SKM-1 treated with dmso at 0.1 percent for 144 hours (cell line): Measurements from ENCODE around the gene NOS1AP.
"Not testable (repeated sequence)": the region's sequence is repeated elsewhere in the genome, so short reads cannot be mapped to it uniquely, and the experiment has no call there.

Experiments used
- DNase-seq: peaks from one replicate; lab custom pipeline; 2025; ENCODE audit not compliant: unreplicated experiment; lab: John Stamatoyannopoulos, UW

NOS1AP gene

GRCh38 chr1:162391790-162392563 is 322.5 kb downstream of the NOS1AP start:
- DNase-seq, result peak; percentile 52

GRCh38 chr1:162396201-162396906 is 326.9 kb downstream of the NOS1AP start:
- no peak for DNase-seq

DNA sequence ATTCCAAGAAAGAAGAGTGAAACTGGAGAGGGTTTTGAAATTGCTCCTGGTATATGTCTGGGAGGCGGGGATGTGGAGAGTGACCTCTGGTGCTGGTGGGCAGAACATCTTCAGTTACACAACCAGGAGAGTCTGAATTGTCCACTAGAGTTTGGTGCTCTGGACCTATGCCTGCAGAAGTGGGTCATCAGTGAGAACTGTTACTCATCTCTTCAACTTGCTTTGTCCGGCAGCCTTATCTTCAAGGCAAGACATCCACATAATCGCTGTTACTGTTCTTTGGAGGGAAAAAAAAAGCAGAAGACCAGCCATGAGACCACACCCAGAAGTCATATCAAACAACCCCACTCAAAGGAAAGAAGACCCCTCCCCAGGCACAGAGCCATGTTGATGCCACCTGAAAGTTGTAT is 327.6 kb downstream of the NOS1AP start:
- DNase-seq, result no peak

DNA sequence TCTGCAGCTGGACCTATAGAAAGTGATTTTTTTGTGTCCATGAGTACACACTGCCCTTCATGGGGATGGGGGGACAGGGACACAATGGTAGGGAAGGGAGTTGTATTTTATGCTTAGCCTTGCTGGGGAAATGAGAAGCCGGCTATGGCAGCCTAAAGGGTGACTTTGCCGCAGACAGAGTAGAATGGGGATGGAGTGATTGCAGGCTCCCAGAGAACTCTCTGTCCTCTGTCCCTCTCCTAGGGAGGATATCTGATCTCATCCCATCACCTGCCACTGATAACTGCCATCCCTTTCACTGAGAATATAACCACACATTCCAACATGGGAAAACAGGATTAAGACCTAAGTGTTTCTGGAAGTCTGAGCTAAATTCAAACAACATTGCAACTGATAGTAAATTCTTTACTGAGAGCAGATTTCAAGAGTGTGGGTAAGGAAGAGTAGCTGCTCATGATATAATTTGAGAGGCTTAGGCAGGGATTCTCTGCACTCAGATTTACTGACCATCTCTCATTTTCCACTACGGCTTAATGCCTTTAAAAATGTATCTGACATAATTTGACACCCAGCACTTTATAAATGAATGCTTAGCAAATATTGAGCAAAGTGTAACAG is 328.6 kb downstream of the NOS1AP start:
- DNase-seq, result no peak

GRCh38 chr1:162398999-162399580 is 329.6 kb downstream of the NOS1AP start:
- no peak for DNase-seq

- DNase-seq, result no peak
Measured at GRCh38 chr1:162400790-162401355, 331.4 kb downstream of the NOS1AP start.

DNA sequence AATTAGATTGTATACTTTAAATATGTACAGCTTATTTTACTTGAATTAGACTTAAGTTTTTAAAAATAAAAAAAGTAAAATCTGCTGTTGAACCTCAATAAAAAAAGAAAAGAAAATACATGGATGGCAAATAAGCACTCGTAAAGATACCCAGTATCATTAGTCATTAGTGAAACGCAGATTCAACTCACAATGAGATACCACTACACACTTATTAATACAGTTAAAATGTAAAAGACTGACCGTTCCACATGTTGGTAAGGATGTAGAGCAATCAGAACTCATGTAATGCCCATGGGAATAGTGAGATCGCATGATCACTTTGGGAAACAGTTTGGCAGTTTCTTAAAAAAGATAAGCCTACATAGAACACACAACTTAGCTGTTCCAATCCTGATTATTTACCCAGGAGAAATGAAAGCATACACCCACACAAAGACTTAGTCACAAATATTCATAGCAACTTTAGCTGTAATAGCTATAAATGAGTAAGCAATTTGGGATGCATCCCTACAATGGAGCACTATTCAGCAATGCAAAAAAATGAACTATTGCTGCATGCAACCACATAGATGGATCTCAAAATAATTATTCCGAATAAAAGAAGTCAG is 335.2 kb downstream of the NOS1AP start:
- DNase-seq, result no peak

DNA sequence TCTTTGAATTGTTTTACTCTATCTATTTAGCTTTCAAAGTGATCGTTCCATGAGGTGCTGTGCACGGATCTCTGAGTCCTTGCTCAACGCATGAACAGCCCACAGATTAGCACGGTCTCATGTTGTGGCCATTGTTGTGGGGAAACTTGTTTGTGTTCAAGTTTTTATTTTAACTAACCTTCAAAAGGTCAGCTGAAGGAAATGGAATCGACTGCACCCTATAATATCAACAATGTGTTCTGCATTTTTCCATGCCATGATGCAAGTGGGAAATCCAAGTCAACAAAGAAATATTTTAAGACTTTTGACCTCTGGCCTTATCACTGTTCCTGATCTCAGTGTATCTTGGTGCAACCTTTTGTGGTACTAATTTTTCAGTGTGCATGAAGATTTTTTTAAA is 336.3 kb downstream of the NOS1AP start:
- DNase-seq, result no peak

DNA sequence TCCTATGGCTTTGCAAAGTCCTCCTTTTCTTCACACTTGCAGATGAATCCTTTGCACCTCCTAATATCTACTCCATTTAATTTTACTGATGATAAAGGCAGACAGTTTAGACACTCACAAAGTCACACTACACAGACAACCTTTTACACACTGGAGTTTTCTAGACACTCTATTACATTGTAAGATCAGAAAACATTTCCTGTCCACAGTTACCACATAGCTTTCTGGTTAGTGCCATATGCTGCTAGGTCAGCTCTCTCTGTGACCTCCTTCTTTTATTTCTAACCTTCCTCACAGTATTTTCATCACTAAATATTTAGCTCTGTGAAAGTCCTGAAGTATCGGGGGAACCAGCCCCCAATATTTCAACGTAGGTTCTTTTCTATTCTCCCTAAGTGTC is 337.3 kb downstream of the NOS1AP start:
- DNase-seq, result no peak

- DNase-seq, result no peak
Measured at GRCh38 chr1:162407539-162407938, 338.0 kb downstream of the NOS1AP start.

- DNase-seq, result no peak
Measured at GRCh38 chr1:162412002-162412401, 342.5 kb downstream of the NOS1AP start, which contains the start of gene SH2D1B. TSS of gene SH2D1B (minus strand) at chr1:162412136. CDS start at chr1:162412016, 120 bp downstream.

DNA sequence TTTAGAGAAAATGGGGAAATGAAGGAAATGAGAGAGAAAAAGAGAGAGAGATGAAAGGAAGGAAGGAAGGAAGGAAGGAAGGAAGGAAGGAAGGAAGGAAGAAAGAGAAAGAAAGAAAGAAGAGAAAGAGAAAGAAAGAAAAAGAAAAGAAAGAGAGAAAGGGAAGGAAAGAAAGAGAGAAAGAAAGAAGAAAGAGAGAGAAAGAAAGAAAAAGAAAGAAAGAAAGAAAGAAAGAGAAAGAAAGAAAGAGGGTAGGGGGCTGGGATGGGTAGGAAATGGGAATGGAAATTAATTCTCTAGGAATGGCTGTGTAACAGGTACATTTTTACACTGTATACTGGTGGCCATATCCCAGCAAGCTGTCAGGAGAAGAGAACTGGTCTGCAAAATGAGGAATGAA is 346.7 kb downstream of the NOS1AP start:
- no peak for DNase-seq

DNA sequence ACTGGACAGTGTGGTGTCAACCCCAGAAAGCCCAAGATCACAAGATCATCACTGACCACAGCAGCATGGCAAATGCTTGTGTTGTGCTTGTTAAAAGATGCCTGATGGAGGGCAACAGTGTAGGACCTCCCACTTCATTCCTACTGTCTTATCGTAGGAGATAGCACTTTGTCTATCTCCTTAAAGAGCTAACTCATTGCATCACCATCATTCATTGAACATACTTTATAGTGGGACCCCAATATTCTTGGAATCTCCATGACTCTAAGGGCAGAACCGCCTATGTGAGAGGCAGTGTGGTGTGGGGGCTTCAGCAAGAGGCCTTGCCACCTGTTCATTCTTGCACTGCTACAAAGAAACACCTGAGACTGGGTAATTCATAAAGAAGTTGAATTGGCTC is 347.4 kb downstream of the NOS1AP start:
- no peak for DNase-seq

DNA sequence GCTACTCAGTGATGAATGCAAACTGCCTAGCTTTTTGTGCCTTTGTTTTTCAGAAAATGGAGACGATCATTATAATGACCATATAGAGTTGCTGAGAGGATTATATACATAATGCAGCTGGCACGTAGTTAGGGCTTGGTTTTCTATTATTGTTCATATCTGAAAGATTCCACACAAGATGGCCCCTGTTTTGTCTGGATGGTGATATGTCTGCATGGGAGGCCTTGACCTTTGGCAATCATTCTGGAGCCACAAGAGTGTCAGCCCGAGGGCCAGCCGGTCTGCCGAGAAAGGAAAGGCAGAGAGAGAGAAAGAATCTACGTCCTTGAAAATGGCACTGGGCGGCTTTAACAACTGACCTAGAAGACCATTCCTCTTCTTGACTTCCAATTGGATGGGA is 348.2 kb downstream of the NOS1AP start:
- no peak for DNase-seq

GRCh38 chr1:162418584-162418983 is 349.1 kb downstream of the NOS1AP start:
- not testable (repeated sequence) for DNase-seq

DNA sequence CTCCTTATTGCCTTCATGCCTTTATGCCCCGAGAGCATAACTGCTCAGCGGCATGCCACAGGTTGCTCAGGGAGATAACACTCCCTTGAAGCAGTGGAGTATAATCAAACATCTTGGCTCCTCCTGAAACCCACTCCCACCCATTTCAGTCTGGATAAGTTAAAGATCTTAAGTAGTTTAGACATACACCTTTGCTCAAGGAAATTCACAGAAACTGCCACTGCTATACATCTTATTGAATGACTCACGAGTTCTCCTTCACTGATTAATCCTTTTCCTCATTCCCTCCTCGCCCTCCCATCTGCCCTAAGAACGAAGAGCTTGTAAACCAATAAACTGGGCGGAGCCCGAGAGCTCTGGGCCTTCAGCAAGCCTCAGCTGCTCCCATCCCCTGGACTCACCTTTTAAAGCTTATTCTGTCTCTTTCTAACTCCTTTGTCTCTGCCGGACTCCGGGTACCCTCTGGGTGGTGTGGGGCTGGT is 350.0 kb downstream of the NOS1AP start:
- not testable (repeated sequence) for DNase-seq
